Fibroblast of villous mesenchyme (primary cell): ENCODE results near the gene MAN2A1. TPM values are rescaled to one million over a fixed set of nuclear protein-coding genes. Genes with fewer than 3 reads are reported as not detected.

Source experiments
- DNase-seq: peaks from one replicate; pipeline ENCODE4 v3.0.0-alpha.2; 2010; ENCODE audit warnings: low read depth
- H3K4me3 ChIP-seq: 2 replicates; pipeline ENCODE4 v1.5.1; 2011; ENCODE audit warnings: low read depth, mild to moderate bottlenecking, low read length
- CTCF ChIP-seq: IDR thresholded peaks from 2 replicates; pipeline ENCODE4 v1.5.1; 2012; ENCODE audit warnings: low read depth, mild to moderate bottlenecking, low read length; ENCODE audit not compliant: insufficient read depth
- total RNA-seq: library from RNA; depleted of rRNA; stranded (reverse); fragments of >200 nt; gene quantifications from 2 replicates; pipeline ENCODE4 v1.2.3, GENCODE V29; 2012

The MAN2A1 gene
- total RNA-seq, 1 donor: 178 TPM

GRCh38 chr5:109688970-109689739 lies 572 bp upstream of the MAN2A1 start:
- peak; percentile 88 for DNase-seq
- no peak for TF ChIP-seq CTCF

GRCh38 chr5:109690242-109690974 lies 681 bp downstream of the MAN2A1 start:
- peak; percentile 36 for DNase-seq
- H3K4me3 ChIP-seq: peak overlapping the region; percentile 95
- no peak for TF ChIP-seq CTCF

More at GRCh38 chr5:109688970-109689739, 572 bp upstream of the MAN2A1 start:
- H3K4me3 ChIP-seq: peak overlapping the region; percentile 95

- peak; percentile 80 for TF ChIP-seq CTCF
- peak; percentile 90 for DNase-seq
- H3K4me3 ChIP-seq: peak overlapping the region; percentile 95
These were observed 1.3 kb downstream of the MAN2A1 start for GRCh38 chr5:109690975-109691574.

GRCh38 chr5:109691996-109692395 lies 2.3 kb downstream of the MAN2A1 start:
- peak overlapping the region; percentile 95 for H3K4me3 ChIP-seq
- no peak for TF ChIP-seq CTCF

GRCh38 chr5:109692852-109693251 lies 3.1 kb downstream of the MAN2A1 start:
- TF ChIP-seq CTCF: no peak
- DNase-seq: no peak
- H3K4me3 ChIP-seq: peak overlapping the region; percentile 28

More at GRCh38 chr5:109691996-109692395, 2.3 kb downstream of the MAN2A1 start:
- DNase-seq: peak; percentile 57

- DNase-seq: peak; percentile 82
- peak overlapping the region; percentile 28 for H3K4me3 ChIP-seq
- no peak for TF ChIP-seq CTCF
These were observed 4.0 kb downstream of the MAN2A1 start for GRCh38 chr5:109693535-109694400.
